Measurements from ENCODE around the gene KRT81.

DNA sequence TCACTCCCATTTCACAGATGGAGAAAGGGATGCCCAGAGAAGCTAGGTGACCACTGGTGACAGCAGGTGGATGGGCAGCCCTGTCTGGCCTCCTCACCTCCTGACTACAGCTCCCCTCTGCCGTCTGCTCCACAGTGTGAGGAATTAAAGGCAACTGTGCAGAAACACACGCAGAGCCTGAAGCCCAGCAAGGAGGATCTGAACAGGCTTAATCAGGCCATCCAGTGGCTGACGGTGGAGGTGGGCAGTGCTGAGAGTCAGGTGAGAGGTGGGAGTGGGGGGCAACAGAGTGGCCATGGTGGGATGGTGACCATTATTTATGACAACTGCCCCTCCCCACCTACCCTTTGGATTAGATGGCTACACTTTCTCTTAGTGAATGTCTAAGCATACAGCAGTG is 15.6 kb downstream of the KRT81 start:
- TF ChIP-seq, protein P1, sequence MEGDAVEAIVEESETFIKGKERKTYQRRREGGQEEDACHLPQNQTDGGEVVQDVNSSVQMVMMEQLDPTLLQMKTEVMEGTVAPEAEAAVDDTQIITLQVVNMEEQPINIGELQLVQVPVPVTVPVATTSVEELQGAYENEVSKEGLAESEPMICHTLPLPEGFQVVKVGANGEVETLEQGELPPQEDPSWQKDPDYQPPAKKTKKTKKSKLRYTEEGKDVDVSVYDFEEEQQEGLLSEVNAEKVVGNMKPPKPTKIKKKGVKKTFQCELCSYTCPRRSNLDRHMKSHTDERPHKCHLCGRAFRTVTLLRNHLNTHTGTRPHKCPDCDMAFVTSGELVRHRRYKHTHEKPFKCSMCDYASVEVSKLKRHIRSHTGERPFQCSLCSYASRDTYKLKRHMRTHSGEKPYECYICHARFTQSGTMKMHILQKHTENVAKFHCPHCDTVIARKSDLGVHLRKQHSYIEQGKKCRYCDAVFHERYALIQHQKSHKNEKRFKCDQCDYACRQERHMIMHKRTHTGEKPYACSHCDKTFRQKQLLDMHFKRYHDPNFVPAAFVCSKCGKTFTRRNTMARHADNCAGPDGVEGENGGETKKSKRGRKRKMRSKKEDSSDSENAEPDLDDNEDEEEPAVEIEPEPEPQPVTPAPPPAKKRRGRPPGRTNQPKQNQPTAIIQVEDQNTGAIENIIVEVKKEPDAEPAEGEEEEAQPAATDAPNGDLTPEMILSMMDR (conservative IDR thresholded peaks at IDR 0.05) = no peak
- TF ChIP-seq ZFX (IDR thresholded peaks at IDR 0.05) = no peak

Measured in C4-2B (cell line).